ENCODE data around the gene NHERF2.

DNA sequence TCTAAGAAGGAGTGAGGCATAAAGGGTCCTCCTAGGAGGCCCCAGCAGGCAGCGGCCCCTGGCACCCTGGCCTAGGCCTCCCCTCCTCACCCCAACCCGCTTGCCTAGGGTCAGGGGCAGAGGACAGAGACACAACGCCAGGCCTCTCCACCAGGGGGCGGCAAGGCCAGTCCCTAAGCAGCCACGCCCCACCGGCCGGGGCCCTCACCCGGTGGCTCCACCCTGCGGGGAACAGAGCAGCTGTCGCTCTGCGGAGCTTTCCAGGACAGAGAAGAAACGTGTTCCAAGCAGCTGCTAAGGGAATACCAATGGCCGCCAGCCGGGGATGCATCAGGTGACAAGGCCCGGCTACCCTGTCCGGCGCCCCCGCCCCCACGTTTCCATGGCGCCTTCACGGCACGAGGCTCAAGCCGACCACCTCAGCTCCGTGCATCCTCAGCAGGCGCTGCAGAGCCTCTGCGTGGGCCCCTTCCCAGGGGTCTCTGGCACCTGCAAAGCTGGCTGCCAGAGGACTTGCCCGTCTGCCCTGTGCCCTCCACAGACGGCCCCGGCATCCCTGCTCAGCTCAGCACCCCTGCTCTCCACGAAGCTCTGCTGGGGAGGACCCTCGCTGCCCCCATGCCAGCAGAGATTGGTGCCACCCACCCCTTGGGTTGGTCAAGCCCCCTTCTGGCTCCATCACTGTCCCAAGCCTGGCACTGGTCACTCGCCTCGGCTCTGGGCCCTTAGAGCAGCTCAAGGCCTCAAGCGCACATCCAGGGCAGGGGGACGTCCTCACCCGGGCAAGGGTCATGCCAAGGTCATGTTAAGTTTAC lies 22.7 kb upstream of the NHERF2 start:
- TF ChIP-seq BRCA1 (IDR thresholded peaks at IDR 0.05) = no peak
- TF ChIP-seq BRCA1 (CRISPR knock-in tag; IDR thresholded peaks at IDR 0.05) = no peak
- TF ChIP-seq MXI1 (IDR thresholded peaks at IDR 0.05; ENCODE audit: low read depth, low read length) = peak; percentile 87
- TF ChIP-seq TAF1 (IDR thresholded peaks at IDR 0.05; ENCODE audit: control insufficient read depth, extremely low read depth, insufficient read depth, low read length, severe bottlenecking) = no peak
- no peak for TF ChIP-seq JUNB (CRISPR knock-in tag; conservative IDR thresholded peaks at IDR 0.05)

Data from K562 (cell line).